HG02588 (cell line): ENCODE data around the gene MRPL4.
A peak's percentile ranks its signal among the peaks of the same experiment; 100 is the strongest.

Source experiments
- ATAC-seq: cut with Tn5 transposase; IDR thresholded peaks from one replicate; pipeline ENCODE4 v1.9.1; 2021; ENCODE audit warnings: mild to moderate bottlenecking, moderate library complexity; ENCODE audit not compliant: unreplicated experiment

The MRPL4 gene

DNA sequence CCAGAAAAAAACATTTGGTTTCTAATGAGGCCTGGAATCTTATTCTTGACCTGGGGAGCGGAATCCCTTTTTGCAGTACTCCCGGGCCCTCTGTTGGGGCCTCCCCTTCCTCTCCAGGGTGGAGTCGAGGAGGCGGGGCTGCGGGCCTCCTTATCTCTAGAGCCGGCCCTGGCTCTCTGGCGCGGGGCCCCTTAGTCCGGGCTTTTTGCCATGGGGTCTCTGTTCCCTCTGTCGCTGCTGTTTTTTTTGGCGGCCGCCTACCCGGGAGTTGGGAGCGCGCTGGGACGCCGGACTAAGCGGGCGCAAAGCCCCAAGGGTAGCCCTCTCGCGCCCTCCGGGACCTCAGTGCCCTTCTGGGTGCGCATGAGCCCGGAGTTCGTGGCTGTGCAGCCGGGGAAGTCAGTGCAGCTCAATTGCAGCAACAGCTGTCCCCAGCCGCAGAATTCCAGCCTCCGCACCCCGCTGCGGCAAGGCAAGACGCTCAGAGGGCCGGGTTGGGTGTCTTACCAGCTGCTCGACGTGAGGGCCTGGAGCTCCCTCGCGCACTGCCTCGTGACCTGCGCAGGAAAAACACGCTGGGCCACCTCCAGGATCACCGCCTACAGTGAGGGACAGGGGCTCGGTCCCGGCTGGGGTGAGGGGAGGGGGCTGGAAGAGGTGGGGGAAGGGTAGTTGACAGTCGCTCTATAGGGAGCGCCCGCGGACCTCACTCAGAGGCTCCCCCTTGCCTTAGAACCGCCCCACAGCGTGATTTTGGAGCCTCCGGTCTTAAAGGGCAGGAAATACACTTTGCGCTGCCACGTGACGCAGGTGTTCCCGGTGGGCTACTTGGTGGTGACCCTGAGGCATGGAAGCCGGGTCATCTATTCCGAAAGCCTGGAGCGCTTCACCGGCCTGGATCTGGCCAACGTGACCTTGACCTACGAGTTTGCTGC is 35.1 kb downstream of the MRPL4 start, which contains the start of gene ICAM4:
ICAM4 (plus strand) TSS at position 153 of the 935 bp plus-strand sequence; CDS start at position 211, 58 bp downstream.
- no peak for ATAC-seq

DNA sequence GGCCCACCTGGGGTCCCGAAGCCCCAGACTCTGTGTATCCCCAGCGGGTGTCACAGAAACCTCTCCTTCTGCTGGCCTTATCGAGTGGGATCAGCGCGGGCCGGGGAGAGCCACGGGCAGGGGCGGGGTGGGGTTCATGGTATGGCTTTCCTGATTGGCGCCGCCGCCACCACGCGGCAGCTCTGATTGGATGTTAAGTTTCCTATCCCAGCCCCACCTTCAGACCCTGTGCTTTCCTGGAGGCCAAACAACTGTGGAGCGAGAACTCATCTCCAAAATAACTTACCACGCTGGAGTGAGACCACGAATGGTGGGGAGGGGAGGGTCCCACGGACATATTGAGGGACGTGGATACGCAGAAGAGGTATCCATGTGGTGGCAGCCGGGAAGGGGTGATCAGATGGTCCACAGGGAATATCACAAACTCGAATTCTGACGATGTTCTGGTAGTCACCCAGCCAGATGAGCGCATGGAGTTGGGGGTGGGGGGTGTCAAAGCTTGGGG is 36.7 kb downstream of the MRPL4 start:
- no peak for ATAC-seq

DNA sequence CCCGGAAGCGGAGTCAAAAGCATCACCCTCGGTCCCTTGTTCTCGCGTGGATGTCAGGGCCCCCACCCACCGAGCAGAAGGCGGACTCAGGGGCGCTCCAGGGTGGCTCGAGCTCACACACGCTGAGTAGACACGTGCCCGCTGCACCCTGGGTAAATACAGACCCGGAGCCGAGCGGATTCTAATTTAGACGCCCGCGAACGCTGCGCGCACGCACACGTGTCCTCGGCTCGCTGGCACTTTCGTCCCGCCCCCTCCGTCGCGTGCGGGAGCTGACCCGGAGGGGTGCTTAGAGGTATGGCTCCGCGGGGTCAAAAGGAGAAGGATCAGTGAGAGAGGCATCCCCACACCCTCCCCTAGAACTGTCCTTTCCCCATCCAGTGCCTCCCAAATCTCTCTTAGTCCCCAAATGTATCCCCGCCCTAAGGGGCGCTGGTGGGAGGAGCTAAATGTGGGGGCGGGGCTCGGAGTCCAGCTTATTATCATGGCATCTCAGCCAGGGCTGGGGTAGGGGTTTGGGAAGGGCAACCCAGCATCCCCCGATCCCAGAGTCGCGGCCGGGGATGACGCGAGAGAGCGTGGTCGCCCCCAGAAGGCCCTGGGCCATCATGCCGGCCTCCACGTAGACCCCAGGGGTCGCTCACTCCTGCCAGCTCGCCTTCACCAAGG is 37.3 kb downstream of the MRPL4 start:
- ATAC-seq, result no peak

DNA sequence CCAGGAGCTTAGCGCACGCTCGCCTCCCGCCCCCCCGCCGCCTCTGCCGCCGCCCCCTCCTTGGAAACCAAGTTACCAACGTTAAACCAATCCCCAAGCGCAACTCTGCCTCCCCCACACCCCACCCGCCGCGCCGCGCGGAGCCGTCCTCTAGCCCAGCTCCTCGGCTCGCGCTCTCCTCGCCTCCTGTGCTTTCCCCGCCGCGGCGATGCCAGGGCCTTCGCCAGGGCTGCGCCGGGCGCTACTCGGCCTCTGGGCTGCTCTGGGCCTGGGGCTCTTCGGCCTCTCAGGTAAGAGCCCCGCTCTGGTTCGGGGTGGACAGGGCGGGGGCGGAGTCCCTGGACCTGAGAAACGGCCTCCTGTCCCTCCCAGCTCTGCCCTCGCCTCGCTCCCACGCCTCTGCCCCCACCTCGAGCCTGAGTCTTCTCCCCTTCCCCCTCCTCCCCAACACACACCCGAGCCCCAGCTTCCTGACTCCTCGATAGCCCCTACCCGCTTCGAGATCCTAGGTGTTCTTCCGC is 37.9 kb downstream of the MRPL4 start, which contains the start of gene ICAM5:
ICAM5 (plus strand) TSS at position 117 of the 521 bp plus-strand sequence; CDS start at position 209, 92 bp downstream.
- ATAC-seq, result no peak

- no peak for ATAC-seq
Measured at GRCh38 chr19:10290357-10290875, 38.4 kb downstream of the MRPL4 start.

GRCh38 chr19:10290876-10291553 is 39.0 kb downstream of the MRPL4 start:
- ATAC-seq, result no peak

GRCh38 chr19:10291554-10292205 is 39.7 kb downstream of the MRPL4 start:
- ATAC-seq, result no peak

GRCh38 chr19:10292206-10292788 is 40.3 kb downstream of the MRPL4 start:
- peak; percentile 37 for ATAC-seq

GRCh38 chr19:10292789-10293636 is 41.0 kb downstream of the MRPL4 start:
- ATAC-seq, result no peak

DNA sequence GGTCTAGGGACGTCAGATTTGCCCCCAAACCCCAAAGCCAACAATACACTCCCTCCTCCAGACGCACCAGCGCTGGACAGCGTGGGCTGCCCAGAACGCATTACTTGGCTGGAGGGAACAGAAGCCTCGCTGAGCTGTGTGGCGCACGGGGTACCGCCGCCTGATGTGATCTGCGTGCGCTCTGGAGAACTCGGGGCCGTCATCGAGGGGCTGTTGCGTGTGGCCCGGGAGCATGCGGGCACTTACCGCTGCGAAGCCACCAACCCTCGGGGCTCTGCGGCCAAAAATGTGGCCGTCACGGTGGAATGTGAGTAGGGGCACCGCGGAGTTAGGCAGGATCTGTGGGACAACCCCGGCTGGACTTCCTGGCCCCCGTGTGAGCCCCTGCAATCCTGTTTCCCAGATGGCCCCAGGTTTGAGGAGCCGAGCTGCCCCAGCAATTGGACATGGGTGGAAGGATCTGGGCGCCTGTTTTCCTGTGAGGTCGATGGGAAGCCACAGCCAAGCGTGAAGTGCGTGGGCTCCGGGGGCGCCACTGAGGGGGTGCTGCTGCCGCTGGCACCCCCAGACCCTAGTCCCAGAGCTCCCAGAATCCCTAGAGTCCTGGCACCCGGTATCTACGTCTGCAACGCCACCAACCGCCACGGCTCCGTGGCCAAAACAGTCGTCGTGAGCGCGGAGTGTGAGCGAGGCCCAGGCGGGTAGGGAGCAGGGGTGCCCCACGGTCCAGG is 41.8 kb downstream of the MRPL4 start:
- ATAC-seq, result no peak

- ATAC-seq, result no peak
Measured at GRCh38 chr19:10294368-10294697, 42.3 kb downstream of the MRPL4 start.

DNA sequence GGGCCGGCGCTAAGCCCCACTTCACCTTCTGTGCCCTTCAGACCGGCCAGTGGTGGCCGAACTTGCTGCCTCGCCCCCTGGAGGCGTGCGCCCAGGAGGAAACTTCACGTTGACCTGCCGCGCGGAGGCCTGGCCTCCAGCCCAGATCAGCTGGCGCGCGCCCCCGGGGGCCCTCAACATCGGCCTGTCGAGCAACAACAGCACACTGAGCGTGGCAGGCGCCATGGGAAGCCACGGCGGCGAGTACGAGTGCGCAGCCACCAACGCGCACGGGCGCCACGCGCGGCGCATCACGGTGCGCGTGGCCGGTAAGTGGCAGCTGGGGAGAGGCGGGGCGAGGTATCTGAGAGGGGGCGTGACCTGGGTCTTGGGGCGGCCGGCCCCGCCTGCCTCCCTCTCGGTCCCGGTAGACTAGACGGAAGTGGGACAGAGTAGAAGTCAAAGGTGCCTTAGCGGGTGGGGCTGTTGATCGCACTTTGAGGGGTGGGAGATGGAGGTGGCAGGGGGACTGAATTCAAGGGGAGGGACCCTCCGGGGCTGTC is 43.4 kb downstream of the MRPL4 start:
- ATAC-seq, result no peak

GRCh38 chr19:10295847-10296591 is 44.0 kb downstream of the MRPL4 start:
- no peak for ATAC-seq

GRCh38 chr19:10299545-10300458 is 47.8 kb downstream of the MRPL4 start:
- no peak for ATAC-seq

DNA sequence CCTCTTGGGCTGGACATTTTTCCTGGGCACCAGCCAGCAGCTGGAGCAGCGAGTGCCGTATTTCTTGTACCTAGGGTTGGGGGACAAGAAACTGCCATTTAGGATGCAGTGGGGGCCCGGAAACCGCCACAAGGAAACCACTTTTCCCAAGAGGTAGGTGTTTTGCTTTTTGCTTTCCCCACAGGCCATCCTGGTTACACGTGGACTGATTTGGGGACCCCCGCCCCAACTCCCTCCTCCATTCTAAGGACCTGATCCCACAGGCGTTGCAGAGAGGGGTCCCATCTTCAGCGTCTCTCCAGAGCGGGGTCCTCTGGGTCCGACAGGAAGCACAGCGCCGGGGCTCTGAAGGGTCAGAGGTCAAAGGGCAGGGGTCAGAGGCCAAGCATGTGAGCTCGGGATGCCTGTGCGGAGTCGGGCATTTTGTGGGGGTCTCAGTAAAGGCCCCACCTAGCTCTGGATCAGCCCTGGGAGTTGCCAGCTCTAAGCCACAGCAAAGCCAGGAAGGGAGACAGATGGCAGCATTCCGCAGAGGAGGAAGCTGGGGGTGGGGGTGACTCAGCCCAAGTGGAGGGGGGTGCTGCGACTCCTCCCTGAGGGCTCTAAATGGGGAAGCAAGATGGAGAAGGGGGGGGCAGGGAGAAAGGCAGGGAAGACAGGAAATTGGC is 53.3 kb downstream of the MRPL4 start:
- no peak for ATAC-seq

DNA sequence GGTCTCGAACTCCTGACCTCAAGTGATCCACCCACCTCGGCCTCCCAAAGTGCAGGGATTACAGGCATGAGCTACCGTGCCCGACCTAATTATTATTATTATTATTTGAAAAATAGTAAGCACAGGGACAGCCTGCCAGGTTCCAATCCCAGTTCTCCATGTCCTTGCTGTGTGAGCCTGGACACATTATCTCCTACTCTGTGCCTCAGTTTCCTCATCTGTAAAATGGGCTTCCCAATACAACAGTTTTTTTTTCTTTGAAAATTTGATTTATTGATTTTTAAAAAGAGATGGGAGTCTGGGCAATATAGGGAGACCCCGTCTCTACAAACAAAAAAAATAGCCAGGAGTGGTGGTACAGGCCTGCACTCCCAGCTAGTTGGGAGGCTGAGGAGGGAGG is 54.3 kb downstream of the MRPL4 start:
- no peak for ATAC-seq
